OCI-LY3 (cell line): ENCODE data around the gene SH3BP2.

Source experiments
- H2AFZ ChIP-seq: fragments of 200-600, 300-600 bp; shearing (Covaris generic); 2 replicates; pipeline ENCODE4 v1.6.0; 2014; ENCODE audit warnings: antibody characterized with exemption, low read depth, low read length
- H3K27ac ChIP-seq: fragments of 200-600, 300-600 bp; sonication (generic); 2 replicates; pipeline ENCODE4 v1.5.1; 2014; ENCODE audit warnings: mild to moderate bottlenecking, low read length, moderate library complexity, mixed read lengths
- H3K27me3 ChIP-seq: fragments of 200-600, 300-600 bp; sonication (generic); 2 replicates; pipeline ENCODE4 v1.6.1; 2014; ENCODE audit warnings: low read depth, low read length, mixed read lengths
- H3K36me3 ChIP-seq: fragments of 200-600, 300-600 bp; sonication (generic); replicated peaks from 2 replicates; pipeline ENCODE3; 2014; ENCODE audit warnings: low read depth, low read length, mixed read lengths
- H3K4me1 ChIP-seq: fragments of 300-600, 200-600 bp; sonication (generic); 2 replicates; pipeline ENCODE4 v1.6.1; 2014; ENCODE audit warnings: low read length, mixed read lengths
- H3K4me2 ChIP-seq: fragments of 200-600, 300-600 bp; sonication (generic); 2 replicates; pipeline ENCODE4 v1.6.1; 2014; ENCODE audit warnings: low read length, mixed read lengths
- H3K4me3 ChIP-seq: fragments of 300-600, 200-600 bp; sonication (generic); 2 replicates; pipeline ENCODE4 v1.5.1; 2014; ENCODE audit warnings: antibody characterized with exemption, mild to moderate bottlenecking, low read length, moderate library complexity
- H3K79me2 ChIP-seq: fragments of 300-600, 200-600 bp; shearing (Covaris generic); 2 replicates; pipeline ENCODE4 v1.6.1; 2014; ENCODE audit warnings: mild to moderate bottlenecking, low read length, mixed read lengths
- H3K9ac ChIP-seq: fragments of 300-600, 200-600 bp; shearing (Covaris generic); 2 replicates; pipeline ENCODE4 v1.6.0; 2014; ENCODE audit warnings: mild to moderate bottlenecking, low read length, moderate library complexity
- H3K9me3 ChIP-seq: fragments of 200-600, 300-600 bp; shearing (Covaris generic); 2 replicates; pipeline ENCODE4 v1.6.1; 2014; ENCODE audit warnings: low read length, mixed read lengths; ENCODE audit not compliant: insufficient read depth
- H4K20me1 ChIP-seq: fragments of 200-600, 300-600 bp; sonication (generic); 2 replicates; pipeline ENCODE4 v1.6.1; 2016; ENCODE audit warnings: low read length, mixed read lengths; ENCODE audit not compliant: insufficient read depth
- EZH2phosphoT487 ChIP-seq: fragments of 200-600 bp; shearing (Covaris generic); IDR thresholded peaks from 2 replicates; pipeline ENCODE4 v1.6.1; 2018; ENCODE audit warnings: antibody characterized with exemption, mixed run types, low read depth
- TF ChIP-seq, protein P1 (sequence below): fragments of 200-600, 300-600 bp; sonication (generic); IDR thresholded peaks from 2 replicates; pipeline ENCODE4 v1.5.1; 2014; ENCODE audit warnings: antibody characterized with exemption, low read length, low read depth

Gene SH3BP2

DNA sequence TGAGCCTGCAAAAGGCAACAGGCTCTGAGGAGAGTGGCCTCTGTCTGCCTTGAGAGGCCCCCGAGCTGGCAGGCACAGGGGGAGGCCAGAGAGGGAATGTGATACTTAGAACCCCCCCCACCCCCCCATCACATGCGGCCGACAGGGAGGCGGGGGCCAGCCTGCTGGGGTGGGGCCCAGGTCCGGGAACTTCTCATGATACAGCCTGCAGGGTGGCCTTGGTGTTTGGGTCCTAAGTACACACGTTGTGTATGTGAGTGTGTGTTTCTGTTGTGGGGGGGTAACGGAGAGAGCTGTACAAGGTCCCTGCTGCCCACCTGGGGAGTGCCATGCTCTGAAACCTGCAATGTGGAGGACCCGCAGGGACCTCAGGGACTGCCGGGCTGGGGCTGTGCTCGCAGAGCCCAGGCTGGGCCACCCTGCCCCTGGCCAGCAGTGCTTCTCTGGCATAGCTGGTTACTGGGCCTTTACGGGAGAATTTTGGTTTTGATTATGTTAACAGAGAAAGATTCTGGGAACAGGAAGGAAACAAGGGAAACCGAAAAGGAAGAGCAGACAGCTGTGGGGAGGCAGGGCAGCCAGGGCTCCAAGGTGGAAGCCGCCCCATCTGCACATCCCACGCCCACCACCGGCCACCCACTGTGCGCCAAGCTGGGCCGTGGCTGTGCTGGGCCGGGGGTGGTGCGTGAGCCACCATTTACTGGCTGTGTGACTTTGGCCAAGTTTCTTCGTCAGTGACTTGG lies 19.9 kb downstream of the SH3BP2 start:
- H3K4me3 ChIP-seq: peak overlapping the region; percentile 81
- no peaks in the 10 kb centered on the region for H3K27me3 ChIP-seq
- peak overlapping the region; percentile 89 for H3K9ac ChIP-seq
- TF ChIP-seq, protein P1, sequence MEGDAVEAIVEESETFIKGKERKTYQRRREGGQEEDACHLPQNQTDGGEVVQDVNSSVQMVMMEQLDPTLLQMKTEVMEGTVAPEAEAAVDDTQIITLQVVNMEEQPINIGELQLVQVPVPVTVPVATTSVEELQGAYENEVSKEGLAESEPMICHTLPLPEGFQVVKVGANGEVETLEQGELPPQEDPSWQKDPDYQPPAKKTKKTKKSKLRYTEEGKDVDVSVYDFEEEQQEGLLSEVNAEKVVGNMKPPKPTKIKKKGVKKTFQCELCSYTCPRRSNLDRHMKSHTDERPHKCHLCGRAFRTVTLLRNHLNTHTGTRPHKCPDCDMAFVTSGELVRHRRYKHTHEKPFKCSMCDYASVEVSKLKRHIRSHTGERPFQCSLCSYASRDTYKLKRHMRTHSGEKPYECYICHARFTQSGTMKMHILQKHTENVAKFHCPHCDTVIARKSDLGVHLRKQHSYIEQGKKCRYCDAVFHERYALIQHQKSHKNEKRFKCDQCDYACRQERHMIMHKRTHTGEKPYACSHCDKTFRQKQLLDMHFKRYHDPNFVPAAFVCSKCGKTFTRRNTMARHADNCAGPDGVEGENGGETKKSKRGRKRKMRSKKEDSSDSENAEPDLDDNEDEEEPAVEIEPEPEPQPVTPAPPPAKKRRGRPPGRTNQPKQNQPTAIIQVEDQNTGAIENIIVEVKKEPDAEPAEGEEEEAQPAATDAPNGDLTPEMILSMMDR: no peak
- peaks cover 40% of the 10 kb centered on the region for H3K79me2 ChIP-seq
- peak overlapping the region; percentile 84 for H3K4me2 ChIP-seq
- peaks cover 3% of the 10 kb centered on the region for H3K36me3 ChIP-seq
- peak overlapping the region; percentile 62 for H3K27ac ChIP-seq
- peaks cover 32% of the 10 kb centered on the region for H3K4me1 ChIP-seq
- peaks cover 7% of the 10 kb centered on the region for H4K20me1 ChIP-seq
- H3K9me3 ChIP-seq: no peaks in the 10 kb centered on the region
- 0 out of 2 replicates have a peak overlapping the region, but pooled peaks have one; percentile 88 for H2AFZ ChIP-seq

DNA sequence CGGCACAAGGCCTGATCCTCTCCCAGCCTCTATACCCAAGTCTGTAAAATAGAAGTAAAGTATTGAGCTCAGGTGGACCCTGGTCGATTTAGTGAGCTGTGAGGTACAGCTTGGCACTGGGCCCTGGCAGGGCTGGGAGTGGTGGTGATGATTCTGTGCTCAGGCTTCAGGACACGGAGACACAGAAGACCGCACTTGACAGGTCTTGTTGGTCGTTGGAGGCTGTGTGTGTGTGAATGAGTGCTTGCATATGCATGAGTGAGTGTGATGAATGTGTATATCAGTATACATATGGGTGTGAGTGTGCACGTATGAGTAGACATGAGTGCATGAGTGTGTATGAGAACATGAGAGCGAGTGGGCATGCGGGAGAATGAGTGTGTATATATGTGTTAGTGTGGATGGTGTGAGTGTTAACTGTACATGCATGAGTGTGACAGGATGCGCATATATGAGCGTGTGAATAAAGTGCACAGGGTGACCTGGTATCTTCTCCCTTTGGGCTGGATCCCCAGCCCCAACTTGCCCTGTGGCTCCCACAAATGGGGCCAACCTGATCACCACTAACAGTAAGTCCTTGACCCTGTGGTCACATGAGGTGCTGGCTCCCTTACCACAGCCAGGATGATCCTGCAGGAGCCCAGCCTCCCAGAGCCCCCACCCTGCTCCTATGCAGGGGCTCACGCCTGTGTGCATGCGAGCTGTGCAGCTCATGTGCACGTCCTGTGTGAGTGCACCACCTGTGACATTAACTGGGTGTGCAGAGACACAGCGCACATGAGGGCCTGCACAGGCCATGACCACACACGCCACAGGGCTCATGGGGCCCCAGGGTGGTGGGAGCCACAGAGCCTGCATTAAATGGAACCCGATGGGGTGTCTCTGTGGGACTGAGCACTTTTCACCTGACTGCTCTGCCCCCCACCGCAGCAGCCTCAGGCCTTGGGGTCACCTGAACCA lies 20.8 kb downstream of the SH3BP2 start:
- Histone ChIP-seq H3K4me2 (peak overlapping the region; percentile 84), H3K9ac (peak overlapping the region; percentile 89; the same call in 1 of the 2 replicates)

DNA sequence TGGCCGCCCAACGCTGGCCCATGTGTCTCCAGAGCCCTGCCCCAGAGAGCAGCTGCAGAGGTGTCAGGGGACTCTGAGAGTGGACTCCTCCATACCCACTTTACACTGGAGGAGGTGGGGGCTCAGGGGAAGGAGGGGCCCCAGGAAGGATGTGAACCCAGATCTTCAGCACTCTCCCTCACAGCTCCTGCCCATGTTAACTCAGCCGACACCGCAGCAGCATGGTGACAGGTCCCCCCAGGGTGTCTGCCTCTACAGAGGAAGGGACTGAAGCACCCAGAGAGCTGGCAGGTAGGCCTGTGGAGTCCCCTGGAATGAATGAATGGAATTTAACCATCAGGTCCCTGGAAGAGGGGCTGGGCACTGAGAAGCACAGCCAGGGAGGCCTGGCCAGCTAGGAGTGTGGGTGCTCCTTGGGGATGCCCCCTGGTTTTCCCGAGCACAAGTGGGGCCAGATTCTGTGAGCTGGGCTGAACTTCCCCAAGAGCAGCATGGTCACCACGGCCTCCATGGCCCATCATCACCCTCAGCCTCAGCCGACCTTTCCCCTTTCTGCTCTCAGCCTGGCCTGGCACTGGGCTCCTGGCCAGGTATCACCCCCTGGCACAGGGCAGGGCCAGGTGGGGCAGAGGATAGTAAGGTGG lies 21.9 kb downstream of the SH3BP2 start:
- H2AFZ ChIP-seq: no peak overlapping the region
- peaks cover 12% of the 10 kb centered on the region for H4K20me1 ChIP-seq
- no peak overlapping the region for H3K4me2 ChIP-seq
- TF ChIP-seq, protein P1: no peak
- TF ChIP-seq EZH2phosphoT487: no peak
- no peak overlapping the region for H3K4me3 ChIP-seq
- peaks cover 32% of the 10 kb centered on the region for H3K4me1 ChIP-seq
- peaks cover 57% of the 10 kb centered on the region for H3K79me2 ChIP-seq
- no peak overlapping the region for H3K27ac ChIP-seq
- H3K9me3 ChIP-seq: no peaks in the 10 kb centered on the region
- no peak overlapping the region for H3K9ac ChIP-seq
- H3K36me3 ChIP-seq: peaks cover 3% of the 10 kb centered on the region
- H3K27me3 ChIP-seq: no peaks in the 10 kb centered on the region

More for the DNA sequence above, 20.8 kb downstream of the SH3BP2 start:
- Histone ChIP-seq H3K27ac (no peak overlapping the region), H3K4me3 (peak overlapping the region; percentile 81), H2AFZ (no peak overlapping the region), H3K79me2 (peaks cover 47% of the 10 kb centered on the region), H3K4me1 (peaks cover 32% of the 10 kb centered on the region), H3K27me3 (no peaks in the 10 kb centered on the region), H4K20me1 (peaks cover 7% of the 10 kb centered on the region), H3K36me3 (peaks cover 3% of the 10 kb centered on the region), H3K9me3 (no peaks in the 10 kb centered on the region)
- TF ChIP-seq EZH2phosphoT487: no peak
- TF ChIP-seq, protein P1: no peak
